ENCODE measurements around the gene PGLYRP4.

Gene PGLYRP4

GRCh38 chr1:153374071-153374470, 25.4 kb upstream of the PGLYRP4 start:
- DNase-seq (ENCODE audit: low read depth) = no peak

- DNase-seq (ENCODE audit: low read depth) = no peak
These were observed 23.9 kb upstream of the PGLYRP4 start for GRCh38 chr1:153372571-153372970.

- no peak for DNase-seq (ENCODE audit: low read depth)
These were observed 22.6 kb upstream of the PGLYRP4 start for GRCh38 chr1:153371231-153371630.

GRCh38 chr1:153370146-153370545, 21.5 kb upstream of the PGLYRP4 start:
- DNase-seq (ENCODE audit: low read depth) = no peak

GRCh38 chr1:153368495-153368894, 19.9 kb upstream of the PGLYRP4 start:
- no peak for DNase-seq (ENCODE audit: low read depth)

- DNase-seq (ENCODE audit: low read depth) = no peak
These were observed 18.4 kb upstream of the PGLYRP4 start for GRCh38 chr1:153367090-153367489.

- DNase-seq (ENCODE audit: low read depth) = no peak
These were observed 17.6 kb upstream of the PGLYRP4 start for GRCh38 chr1:153366261-153366660.

- DNase-seq (ENCODE audit: low read depth) = no peak
These were observed 17.1 kb upstream of the PGLYRP4 start for GRCh38 chr1:153365696-153366095.

GRCh38 chr1:153364766-153365666, 16.4 kb upstream of the PGLYRP4 start:
- DNase-seq (ENCODE audit: low read depth) = no peak

- DNase-seq (ENCODE audit: low read depth) = no peak
These were observed 15.5 kb upstream of the PGLYRP4 start for GRCh38 chr1:153364156-153364555.

GRCh38 chr1:153363641-153364040, 15.0 kb upstream of the PGLYRP4 start:
- no peak for DNase-seq (ENCODE audit: low read depth)

GRCh38 chr1:153362187-153362775, 13.6 kb upstream of the PGLYRP4 start:
- no peak for DNase-seq (ENCODE audit: low read depth)

- DNase-seq (ENCODE audit: low read depth) = no peak
These were observed 13.0 kb upstream of the PGLYRP4 start for GRCh38 chr1:153361480-153362109.

GRCh38 chr1:153360592-153361479, 12.2 kb upstream of the PGLYRP4 start:
- DNase-seq (ENCODE audit: low read depth) = no peak

GRCh38 chr1:153360190-153360589, 11.5 kb upstream of the PGLYRP4 start:
- DNase-seq (ENCODE audit: low read depth) = no peak

- DNase-seq (ENCODE audit: low read depth) = no peak
These were observed 10.6 kb upstream of the PGLYRP4 start for GRCh38 chr1:153359241-153359640.

- no peak for DNase-seq (ENCODE audit: low read depth)
These were observed 10.0 kb upstream of the PGLYRP4 start for GRCh38 chr1:153358691-153358975.

GRCh38 chr1:153357853-153358690, 9.4 kb upstream of the PGLYRP4 start, which contains the start of gene S100A9:
TSS of gene S100A9 (plus strand) at chr1:153357854. CDS start at chr1:153358284, 430 bp downstream.
- no peak for DNase-seq (ENCODE audit: low read depth)

GRCh38 chr1:153357076-153357852, 8.6 kb upstream of the PGLYRP4 start:
- no peak for DNase-seq (ENCODE audit: low read depth)

- DNase-seq (ENCODE audit: low read depth) = no peak
These were observed 7.9 kb upstream of the PGLYRP4 start for GRCh38 chr1:153356392-153357075.
